Activated T-cell treated with anti-CD3 and anti-CD28 coated beads, Interleukin-2, amount 50 U/mL, for 4 hours (primary cell): ENCODE data around the gene SLC12A2. TPM values are rescaled to one million over a fixed set of nuclear protein-coding genes. Genes with fewer than 3 reads are reported as not detected.

Experiments used
- ATAC-seq, 2 donors: fragments of 200-7000 bp; cut with Tn5 transposase; one replicate each; pipeline ENCODE4 v1.10.0; 2021
- DNase-seq: peaks from one replicate; pipeline ENCODE4 v3.0.0-alpha.2; 2020
- H3K27me3 Mint-ChIP-seq: one replicate; pipeline ENCODE4 v1.8.0; 2021; ENCODE audit warnings: low read depth, mixed read lengths
- H3K36me3 Mint-ChIP-seq: one replicate; pipeline ENCODE4 v1.8.0; 2022; ENCODE audit warnings: mixed read lengths; ENCODE audit not compliant: insufficient read depth
- H3K4me1 Mint-ChIP-seq: one replicate; pipeline ENCODE4 v1.8.0; 2021; ENCODE audit warnings: low read depth, mixed read lengths
- H3K4me3 Mint-ChIP-seq: one replicate; pipeline ENCODE4 v1.8.0; 2021; ENCODE audit warnings: mild to moderate bottlenecking, moderate library complexity, mixed read lengths
- H3K9me3 Mint-ChIP-seq: one replicate; pipeline ENCODE4 v1.8.0; 2021; ENCODE audit warnings: mixed read lengths
- total RNA-seq, 3 donors: library from RNA; stranded (reverse); gene quantifications; one replicate each; pipeline ENCODE4 v1.2.1, GENCODE V29; 2021

SLC12A2 gene
- total RNA-seq, 3 donors from 2014 or later = 16.1 to 18.9 (median 17.8) TPM

DNA sequence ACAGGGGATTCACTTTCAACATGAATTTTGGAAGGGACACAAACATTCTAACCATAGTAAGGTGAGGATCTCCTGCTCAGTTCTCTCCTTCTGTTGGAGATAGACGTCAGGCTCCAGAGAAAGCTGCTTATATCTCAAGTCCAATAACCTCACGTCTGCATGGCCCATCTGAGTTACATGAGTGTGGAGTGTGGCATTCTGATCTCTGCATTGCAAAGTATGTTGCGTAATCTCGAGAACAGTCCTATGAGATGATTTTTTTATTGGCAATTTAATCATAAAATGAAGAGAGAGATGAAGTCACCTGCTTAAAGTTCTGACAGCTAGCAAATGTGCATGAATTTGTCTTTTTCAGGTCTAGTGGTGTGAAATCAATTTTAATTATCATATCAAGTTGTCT, 118.8 kb downstream of the SLC12A2 start:
- H3K9me3 Mint-ChIP-seq = no peaks in the 10 kb centered on the region
- no peak overlapping the region for H3K4me3 Mint-ChIP-seq
- H3K27me3 Mint-ChIP-seq = peaks cover 7% of the 10 kb centered on the region
- no peak for ATAC-seq
- no peaks in the 10 kb centered on the region for H3K36me3 Mint-ChIP-seq
- DNase-seq = no peak
- peaks cover 20% of the 10 kb centered on the region for H3K4me1 Mint-ChIP-seq

DNA sequence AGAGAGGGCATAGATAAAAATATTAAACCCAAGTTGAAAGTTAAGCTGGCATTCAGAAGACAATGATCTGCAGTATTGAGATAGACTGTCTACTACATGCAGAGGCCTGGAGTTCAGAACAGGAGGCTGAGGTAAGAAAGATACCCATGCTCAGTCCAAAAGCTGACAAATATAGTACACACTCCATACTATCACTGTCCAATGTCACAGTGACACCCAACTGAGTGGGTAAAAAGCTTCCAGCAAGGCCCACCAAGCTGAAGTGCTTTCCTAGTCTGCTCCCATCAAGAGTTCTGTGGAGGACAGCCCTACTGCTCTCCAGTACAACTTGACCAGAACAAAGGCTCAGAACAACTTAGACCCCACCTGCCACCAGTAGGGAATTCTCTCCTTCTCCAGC, 124.9 kb downstream of the SLC12A2 start:
- H3K36me3 Mint-ChIP-seq = no peaks in the 10 kb centered on the region
- H3K4me3 Mint-ChIP-seq = no peak overlapping the region
- peaks cover 13% of the 10 kb centered on the region for H3K27me3 Mint-ChIP-seq
- DNase-seq (no peak), ATAC-seq (no peak)
- H3K4me1 Mint-ChIP-seq = no peaks in the 10 kb centered on the region
- H3K9me3 Mint-ChIP-seq = no peaks in the 10 kb centered on the region

DNA sequence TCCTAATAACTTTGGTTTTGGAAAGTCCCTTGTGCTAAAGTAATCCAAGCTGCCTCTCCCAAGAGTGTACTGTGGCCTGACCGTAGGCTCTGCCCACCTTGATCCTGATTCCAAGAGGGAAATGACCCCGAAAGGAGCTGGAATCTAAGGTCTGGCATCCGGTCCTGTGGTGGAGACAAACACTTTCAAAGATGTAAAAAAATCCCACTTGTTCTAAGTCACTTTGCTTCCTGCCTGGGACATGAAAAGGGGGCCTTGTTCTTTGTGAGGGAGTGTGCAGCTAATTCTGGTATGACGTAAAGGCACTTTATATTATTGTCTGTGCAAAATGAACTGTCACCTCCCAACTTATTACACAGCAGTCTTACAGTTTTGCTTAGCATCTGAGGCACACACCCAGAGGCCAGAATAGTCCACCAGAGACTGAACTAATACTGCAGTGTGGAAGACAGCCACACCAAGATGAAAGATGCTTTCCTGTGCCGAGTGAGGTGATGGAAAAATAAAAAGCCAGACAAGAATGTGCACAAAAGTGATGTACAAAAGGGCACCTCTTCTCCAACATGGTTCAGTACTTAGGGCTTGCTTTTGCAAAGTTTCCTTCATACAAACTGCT, 128.7 kb downstream of the SLC12A2 start:
- ATAC-seq = no peak

DNA sequence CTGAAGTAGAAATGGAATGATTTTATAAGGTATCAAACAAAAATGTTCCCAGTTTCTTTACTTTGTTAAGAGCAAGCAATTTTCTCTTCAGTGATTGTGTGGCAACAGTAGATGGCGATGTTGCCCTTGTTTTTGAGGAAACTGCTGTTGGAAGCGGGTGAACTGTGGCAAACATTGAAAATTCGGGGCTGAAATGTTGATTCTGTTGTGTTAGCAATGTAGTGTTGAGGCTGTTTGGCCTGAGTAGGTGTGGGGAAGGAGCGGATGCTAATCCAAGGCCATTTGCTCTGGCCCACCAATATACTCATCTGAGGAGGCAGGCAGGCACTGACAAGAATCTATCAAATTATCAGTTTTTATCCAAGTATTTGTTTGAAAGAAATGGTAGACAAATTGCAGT, 129.8 kb downstream of the SLC12A2 start:
- ATAC-seq = peak in 1 of 2 donors; percentile 32

More for the DNA sequence above, 128.7 kb downstream of the SLC12A2 start:
- no peaks in the 10 kb centered on the region for H3K4me1 Mint-ChIP-seq
- no peak for DNase-seq
- no peaks in the 10 kb centered on the region for H3K36me3 Mint-ChIP-seq
- peaks cover 5% of the 10 kb centered on the region for H3K27me3 Mint-ChIP-seq
- H3K4me3 Mint-ChIP-seq = no peak overlapping the region
- H3K9me3 Mint-ChIP-seq = no peaks in the 10 kb centered on the region

DNA sequence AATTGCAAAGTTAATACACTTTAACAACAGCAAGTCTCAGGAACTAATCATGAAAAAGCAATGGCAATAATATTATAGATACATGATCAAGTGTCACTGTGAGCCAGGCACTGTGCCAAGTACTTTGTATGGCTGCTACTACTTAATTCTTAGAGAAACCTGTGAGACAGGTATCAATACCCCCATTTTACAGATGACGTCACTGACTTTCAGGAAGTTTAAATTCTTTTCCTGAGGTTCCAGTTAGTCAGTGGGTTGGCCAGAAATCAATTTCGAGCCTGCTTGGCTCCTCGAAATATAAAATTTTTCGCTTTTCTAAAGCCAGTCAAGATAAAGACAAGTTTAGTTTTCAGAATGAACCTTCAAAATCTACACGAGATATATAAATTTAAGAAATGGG, 130.3 kb downstream of the SLC12A2 start:
- no peaks in the 10 kb centered on the region for H3K36me3 Mint-ChIP-seq
- DNase-seq = no peak

More for the DNA sequence above, 129.8 kb downstream of the SLC12A2 start:
- Mint-ChIP-seq H3K4me1 (no peaks in the 10 kb centered on the region), H3K36me3 (no peaks in the 10 kb centered on the region), H3K4me3 (no peak overlapping the region), H3K27me3 (peaks cover 5% of the 10 kb centered on the region), H3K9me3 (no peaks in the 10 kb centered on the region)
- DNase-seq = no peak

DNA sequence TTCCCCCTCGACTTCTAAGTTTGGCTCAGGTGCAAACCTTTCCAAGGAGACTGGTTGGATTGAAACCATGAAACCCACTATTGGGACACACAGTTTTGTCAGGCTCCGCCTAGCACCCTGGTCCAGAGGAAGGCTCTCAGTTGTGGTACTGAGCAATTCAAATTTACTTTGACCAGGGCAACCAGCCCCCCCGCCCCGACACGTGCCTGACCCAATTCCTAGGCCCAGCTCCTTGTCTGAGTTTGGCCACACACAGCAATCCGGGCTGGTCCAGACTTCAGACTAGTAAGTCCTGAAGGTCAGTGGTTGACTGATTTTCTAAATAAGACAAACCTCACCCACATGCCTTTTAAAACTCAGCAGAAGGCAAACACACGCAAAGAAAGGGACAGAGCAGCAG, 132.7 kb downstream of the SLC12A2 start:
- H3K4me3 Mint-ChIP-seq = no peak overlapping the region
- no peak for ATAC-seq
- H3K27me3 Mint-ChIP-seq = no peaks in the 10 kb centered on the region

More for the DNA sequence above, 130.3 kb downstream of the SLC12A2 start:
- Mint-ChIP-seq H3K4me1 (no peaks in the 10 kb centered on the region), H3K9me3 (no peaks in the 10 kb centered on the region), H3K27me3 (peaks cover 4% of the 10 kb centered on the region), H3K4me3 (no peak overlapping the region)
- ATAC-seq = no peak

DNA sequence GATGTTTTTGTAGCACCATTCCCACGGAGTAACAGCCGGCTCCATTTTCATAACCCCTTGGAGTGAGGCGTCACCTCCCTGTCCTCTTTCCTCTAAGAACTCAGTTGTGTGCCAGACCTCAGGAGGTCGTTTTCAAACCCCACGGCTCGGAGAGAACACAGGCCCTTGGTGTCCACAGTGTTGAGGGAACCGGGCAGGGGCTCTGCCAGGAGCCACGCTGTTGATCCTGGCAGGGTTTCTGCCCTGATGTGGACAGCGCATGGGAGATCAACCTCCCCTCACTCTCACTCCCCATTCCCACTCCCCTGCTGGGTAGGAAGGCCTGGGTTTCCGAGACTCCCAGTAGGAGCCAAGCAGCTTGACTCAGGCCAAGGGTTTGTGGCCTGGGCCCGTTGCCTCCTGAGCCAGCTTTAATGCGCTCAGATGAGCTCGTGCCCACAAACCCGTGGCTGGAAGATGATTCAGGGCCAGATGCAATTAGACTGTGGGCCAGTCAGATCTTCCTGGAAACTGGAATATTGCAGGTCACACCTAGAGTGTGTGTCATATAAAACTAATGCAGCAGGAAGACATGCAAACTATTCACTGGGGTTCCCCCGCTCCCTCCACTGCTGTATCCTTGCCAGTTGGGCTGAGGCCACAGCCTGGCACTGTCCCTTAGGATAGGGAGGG, 133.4 kb downstream of the SLC12A2 start:
- Mint-ChIP-seq H3K36me3 (no peaks in the 10 kb centered on the region), H3K4me3 (no peak overlapping the region), H3K27me3 (no peaks in the 10 kb centered on the region), H3K4me1 (no peaks in the 10 kb centered on the region), H3K9me3 (no peaks in the 10 kb centered on the region)
- ATAC-seq (no peak), DNase-seq (no peak)

More for the DNA sequence above, 132.7 kb downstream of the SLC12A2 start:
- no peak for DNase-seq
- Mint-ChIP-seq H3K36me3 (no peaks in the 10 kb centered on the region), H3K9me3 (no peaks in the 10 kb centered on the region), H3K4me1 (no peaks in the 10 kb centered on the region)

DNA sequence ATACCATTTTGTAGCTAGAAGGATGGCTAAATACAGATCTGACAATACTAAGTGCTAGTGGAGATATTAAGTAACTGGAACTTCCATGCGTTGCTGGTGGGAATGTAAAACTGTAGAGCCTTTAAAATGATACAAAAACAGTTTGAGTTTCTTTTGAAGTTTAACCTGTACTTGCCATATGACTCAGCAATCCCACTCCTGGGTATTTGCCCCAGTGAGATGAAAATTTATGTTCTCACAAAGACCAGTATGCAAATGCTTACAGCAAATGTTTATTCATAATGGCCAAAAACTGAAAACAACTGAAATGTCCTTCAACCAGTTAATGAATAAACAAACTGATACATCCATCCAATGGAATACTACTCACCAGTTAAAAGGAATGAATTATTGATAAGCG, 137.3 kb downstream of the SLC12A2 start:
- Mint-ChIP-seq H3K4me3 (no peak overlapping the region), H3K9me3 (no peaks in the 10 kb centered on the region), H3K36me3 (no peaks in the 10 kb centered on the region), H3K4me1 (no peaks in the 10 kb centered on the region), H3K27me3 (no peaks in the 10 kb centered on the region)
- no peak for ATAC-seq
- no peak for DNase-seq

DNA sequence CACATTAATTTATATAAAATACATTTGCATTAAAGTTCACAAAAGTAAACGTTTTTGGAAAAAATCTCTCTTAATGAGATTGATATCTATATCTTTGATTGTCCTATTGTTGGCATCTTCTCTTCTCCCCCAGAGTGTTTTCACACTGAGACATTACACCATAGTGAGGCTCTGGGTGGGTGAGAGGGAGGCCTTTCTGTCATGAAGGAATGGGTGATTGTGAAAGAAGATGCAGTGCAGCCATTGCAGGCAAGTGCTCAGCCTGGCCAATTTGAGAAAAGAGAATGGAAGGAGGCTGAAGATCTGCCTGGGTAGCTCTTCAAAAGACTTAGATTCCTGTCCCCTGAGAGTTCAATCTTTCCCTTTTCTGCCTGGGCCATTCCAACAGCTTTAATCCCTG, 140.8 kb downstream of the SLC12A2 start:
- Mint-ChIP-seq H3K9me3 (no peaks in the 10 kb centered on the region), H3K27me3 (no peaks in the 10 kb centered on the region), H3K36me3 (no peaks in the 10 kb centered on the region), H3K4me3 (no peak overlapping the region), H3K4me1 (no peaks in the 10 kb centered on the region)
- ATAC-seq (no peak), DNase-seq (no peak)

DNA sequence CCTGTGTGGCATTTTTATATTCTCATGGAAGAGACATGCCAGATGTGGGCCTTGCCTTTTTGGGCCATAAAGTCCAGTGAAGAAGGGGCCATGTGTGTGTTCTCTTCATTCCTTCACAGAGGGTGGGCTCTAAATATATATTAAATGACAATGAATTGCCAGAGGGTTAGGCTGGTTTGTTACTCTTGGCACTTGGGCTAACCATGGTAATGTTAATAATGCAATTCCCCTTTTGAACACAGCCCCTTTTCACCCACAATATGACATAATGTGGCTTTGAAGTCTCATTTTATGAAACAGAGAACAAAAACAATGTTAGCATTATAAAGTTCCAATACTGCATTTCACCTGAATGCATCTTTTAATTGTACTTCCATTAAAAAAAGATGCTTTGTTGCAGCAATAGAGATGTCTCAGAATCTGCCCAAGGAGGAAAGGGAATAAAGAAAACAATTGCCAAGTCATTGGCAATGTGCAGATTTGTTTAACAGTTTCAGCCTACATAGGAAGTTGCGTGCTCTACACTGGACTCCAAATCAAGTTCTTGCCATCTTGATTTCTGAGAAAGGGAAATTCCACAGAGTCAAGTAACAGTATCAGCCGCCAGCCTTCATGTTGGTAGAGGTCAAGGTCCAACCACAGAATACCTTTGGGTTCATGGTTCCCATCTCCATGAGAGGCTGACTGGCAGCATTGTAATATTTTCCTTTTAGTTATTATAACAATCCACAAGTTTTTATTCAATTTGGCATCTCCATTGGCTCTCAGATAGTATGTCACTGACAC, 141.9 kb downstream of the SLC12A2 start:
- Mint-ChIP-seq H3K9me3 (no peaks in the 10 kb centered on the region), H3K4me3 (no peak overlapping the region), H3K36me3 (no peaks in the 10 kb centered on the region), H3K27me3 (no peaks in the 10 kb centered on the region), H3K4me1 (no peaks in the 10 kb centered on the region)
- no peak for DNase-seq
- ATAC-seq = no peak

DNA sequence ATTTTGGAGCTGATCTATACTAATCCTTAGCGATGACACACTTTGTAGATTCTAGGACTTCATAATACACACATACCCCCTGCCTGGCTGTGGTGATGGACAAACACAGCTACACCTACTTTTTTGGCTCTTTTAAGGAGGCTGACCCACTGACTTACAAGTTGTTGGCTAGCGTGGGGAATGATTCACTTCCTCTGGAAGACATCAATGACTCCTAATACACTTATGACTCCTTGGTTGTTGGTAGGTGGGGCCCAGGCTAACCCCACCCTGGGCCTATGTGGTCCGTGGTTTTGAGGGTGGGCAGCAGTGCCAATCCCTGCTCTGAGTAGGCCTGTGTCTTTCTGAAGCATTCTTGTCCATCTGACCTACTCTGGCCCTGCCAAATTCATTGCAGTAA, 144.4 kb downstream of the SLC12A2 start:
- no peaks in the 10 kb centered on the region for H3K4me1 Mint-ChIP-seq
- peaks cover 2% of the 10 kb centered on the region for H3K27me3 Mint-ChIP-seq
- no peaks in the 10 kb centered on the region for H3K9me3 Mint-ChIP-seq
- H3K4me3 Mint-ChIP-seq = no peak overlapping the region
- ATAC-seq (peak in 1 of 2 donors; percentile 59), DNase-seq (no peak)
- no peaks in the 10 kb centered on the region for H3K36me3 Mint-ChIP-seq

DNA sequence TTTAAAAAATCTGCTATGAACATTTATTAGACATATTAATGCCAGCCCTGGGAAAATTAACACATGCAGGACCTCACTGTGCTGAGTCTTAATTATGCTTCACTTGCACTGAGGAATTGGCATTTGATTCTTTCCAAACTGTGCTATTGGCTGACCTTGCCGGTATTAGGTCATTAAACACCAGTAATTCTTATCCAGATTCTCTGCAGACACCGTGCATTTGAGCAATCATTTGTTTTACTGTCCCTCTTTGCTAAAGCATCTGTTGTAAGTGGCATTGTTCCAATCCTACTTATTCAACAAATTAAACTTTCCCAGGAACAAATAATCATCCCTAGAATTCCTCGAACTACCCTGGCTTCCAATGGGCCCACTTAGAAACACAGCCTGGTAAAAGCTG, 145.0 kb downstream of the SLC12A2 start:
- ATAC-seq = no peak
- H3K9me3 Mint-ChIP-seq = no peaks in the 10 kb centered on the region
- no peak overlapping the region for H3K4me3 Mint-ChIP-seq
- H3K27me3 Mint-ChIP-seq = peaks cover 2% of the 10 kb centered on the region
- H3K4me1 Mint-ChIP-seq = no peaks in the 10 kb centered on the region
- no peak for DNase-seq
- no peaks in the 10 kb centered on the region for H3K36me3 Mint-ChIP-seq

DNA sequence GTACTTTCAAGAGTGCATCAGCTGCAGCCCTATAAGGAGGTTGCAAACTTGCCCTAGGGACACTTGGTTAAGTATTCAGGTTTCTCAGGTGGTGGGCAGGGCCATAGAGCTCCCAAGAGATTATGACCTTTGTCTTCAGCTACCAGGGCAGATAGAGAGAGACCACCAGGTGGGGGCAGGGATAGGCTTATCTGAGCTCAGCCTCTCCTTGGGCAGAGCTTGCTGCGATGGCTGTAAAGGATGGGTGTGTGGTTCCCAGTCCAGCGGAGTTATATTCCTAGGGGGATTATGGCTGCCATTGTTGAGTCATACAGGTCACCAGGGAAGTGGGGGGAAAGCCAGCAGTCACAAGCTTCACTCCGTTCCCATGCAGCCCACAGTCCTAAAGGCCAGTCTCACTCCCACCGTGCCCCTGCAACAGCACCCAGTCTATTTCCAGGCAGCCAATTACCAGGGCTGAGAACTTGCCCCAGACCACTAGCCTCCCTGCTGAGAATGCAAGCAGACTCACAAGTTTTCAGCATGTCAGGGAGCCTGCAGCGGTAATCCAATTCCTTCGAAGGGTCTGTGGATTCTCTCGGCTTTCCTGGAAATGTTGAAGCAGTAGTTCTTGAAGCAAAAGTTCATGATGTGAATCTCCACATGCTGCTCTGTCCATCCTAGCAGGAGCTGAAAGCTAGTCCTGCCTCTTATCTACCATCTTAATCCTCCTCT, 151.5 kb downstream of the SLC12A2 start:
- Mint-ChIP-seq H3K36me3 (no peaks in the 10 kb centered on the region), H3K27me3 (peaks cover 13% of the 10 kb centered on the region), H3K4me1 (no peaks in the 10 kb centered on the region), H3K9me3 (no peaks in the 10 kb centered on the region), H3K4me3 (no peak overlapping the region)
- ATAC-seq = no peak
- DNase-seq = no peak

DNA sequence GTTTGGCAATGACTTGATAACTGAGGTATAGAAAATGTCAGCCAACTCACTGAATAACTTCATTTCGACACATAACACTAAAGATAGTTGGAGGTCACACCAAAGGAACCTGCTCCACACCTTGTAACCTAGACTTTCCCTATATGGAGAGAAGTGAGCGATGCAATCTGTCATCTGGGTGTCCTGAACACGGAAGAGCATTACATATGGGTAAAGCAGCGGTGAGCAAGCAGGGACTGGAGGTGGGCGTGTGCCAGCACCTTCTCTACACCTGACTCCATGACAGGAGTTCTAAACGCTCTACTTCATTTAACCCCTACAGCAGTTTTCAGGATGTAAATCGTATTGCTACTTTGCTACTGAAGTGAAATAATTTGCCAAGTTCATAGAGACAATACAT, 152.8 kb downstream of the SLC12A2 start:
- Mint-ChIP-seq H3K27me3 (peaks cover 13% of the 10 kb centered on the region), H3K9me3 (no peaks in the 10 kb centered on the region), H3K36me3 (no peaks in the 10 kb centered on the region), H3K4me1 (no peaks in the 10 kb centered on the region), H3K4me3 (no peak overlapping the region)
- DNase-seq (no peak), ATAC-seq (no peak)
